GM21825 (cell line): ENCODE results near the gene CYP20A1.
A peak's percentile ranks its signal among the peaks of the same experiment; 100 is the strongest.
"Not testable (repeated sequence)": the region's sequence is repeated elsewhere in the genome, so short reads cannot be mapped to it uniquely, and the experiment has no call there.

Experiments used
- ATAC-seq: cut with Tn5 transposase; IDR thresholded peaks from one replicate; pipeline ENCODE4 v1.9.1; 2021; ENCODE audit warnings: mild to moderate bottlenecking, moderate library complexity; ENCODE audit not compliant: unreplicated experiment

The CYP20A1 gene

GRCh38 chr2:203279288-203279687 lies 40.5 kb downstream of the CYP20A1 start:
- no peak for ATAC-seq

- ATAC-seq = no peak
These were observed 41.7 kb downstream of the CYP20A1 start for GRCh38 chr2:203280428-203281064.

DNA sequence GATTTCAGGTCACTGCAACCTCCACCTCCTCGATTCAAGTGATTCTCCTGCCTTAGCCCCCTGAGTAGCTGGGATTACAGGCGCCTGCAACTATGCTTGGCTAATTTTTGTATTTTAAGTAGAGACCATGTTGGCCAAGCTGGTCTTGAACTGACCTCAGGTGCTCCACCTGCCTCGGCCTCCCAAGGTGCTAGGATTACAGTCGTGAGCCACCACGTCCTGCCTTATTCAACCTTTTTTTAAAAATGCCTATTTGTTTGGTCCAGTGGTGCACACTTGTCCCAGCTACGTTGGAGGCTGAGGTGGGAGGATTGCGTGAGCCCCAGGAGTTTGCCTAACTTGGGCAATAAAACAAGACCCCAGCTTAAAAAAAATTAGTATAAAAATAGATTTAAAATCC lies 43.3 kb downstream of the CYP20A1 start:
- ATAC-seq = no peak

GRCh38 chr2:203286532-203286931 lies 47.7 kb downstream of the CYP20A1 start:
- no peak for ATAC-seq

GRCh38 chr2:203301667-203302066 lies 62.8 kb downstream of the CYP20A1 start:
- no peak for ATAC-seq

DNA sequence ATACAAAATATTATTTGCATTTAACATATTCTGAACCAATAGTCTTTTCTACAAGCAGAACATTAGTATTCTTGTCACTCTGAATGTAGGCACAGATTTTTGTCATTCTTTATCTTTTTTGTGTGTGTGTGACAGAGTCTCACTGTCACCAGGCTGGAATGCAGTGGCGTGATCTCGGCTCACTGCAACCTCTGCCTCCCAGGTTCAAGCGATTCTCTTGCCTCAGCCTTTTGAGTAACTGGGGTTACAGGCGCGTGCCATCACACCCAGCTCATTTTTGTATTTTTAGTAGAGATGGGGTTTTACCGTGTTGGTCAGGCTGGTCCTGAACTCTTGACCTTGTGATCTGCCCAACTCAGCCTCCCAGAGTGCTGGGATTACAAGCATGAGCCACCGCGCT lies 63.8 kb downstream of the CYP20A1 start:
- not testable (repeated sequence) for ATAC-seq

GRCh38 chr2:203310688-203311436 lies 72.0 kb downstream of the CYP20A1 start:
- no peak for ATAC-seq

DNA sequence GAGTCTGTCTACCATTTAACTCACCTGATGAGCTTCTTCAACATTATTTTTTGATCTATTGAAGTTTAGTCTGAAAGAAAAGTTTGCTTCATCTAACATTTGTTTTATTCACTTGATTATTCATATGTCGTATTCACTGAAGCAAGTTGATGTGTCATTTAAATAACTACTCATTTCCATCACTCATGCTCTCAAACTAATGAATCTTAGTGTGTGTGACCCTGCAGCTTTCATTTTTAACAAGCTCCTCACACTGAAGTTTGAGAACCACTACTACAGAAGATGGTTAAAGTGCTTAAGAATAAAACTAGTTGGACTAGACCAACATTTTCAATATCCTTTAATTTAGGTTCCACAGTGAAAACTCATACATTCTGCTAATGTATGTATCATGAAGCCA lies 87.5 kb downstream of the CYP20A1 start:
- ATAC-seq = no peak

- ATAC-seq = peak; percentile 11
These were observed 88.7 kb downstream of the CYP20A1 start for GRCh38 chr2:203327582-203327900.

GRCh38 chr2:203327901-203328759 lies 89.3 kb downstream of the CYP20A1 start, which contains the start of gene ABI2:
ABI2 (plus strand) TSS chr2:203328394; CDS start chr2:203328515, 121 bp downstream.
- peak; percentile 71 for ATAC-seq

DNA sequence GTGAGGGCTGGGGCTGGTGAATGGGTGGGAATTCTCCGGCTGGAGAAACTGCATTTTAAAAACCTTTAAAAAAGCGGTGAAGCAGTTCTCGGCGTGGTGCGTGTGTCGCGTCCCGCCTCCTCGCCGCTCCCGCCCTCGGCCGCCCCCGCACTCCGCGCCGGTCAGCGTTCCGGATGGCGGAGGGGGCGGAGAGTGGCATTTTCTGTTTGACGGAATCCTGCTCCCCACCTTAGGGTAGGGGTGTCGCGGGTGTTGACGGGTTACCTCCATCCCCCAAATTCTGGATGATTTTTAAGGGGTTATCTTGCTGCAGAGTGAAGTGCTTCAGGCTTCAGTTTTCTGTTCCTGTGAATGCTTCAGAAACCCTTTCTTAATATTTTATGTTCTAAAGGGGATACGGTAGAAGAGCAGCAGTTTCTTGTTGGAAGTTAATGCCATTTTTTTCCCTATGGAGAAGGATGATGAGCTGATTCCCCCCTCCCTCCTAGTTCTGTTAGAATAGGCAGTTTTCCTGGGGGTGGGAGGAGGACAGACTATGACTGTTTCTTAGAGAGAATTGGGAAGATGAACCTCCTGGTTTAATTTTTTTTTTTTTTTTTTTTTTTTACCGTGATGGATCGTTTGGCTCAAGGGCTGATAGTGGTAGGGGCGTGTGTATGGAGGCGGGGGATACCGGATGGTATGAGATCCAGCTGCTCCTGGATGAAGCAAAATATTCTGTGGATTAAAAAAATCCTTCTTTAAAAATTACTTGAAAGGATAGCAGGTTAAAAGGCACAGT lies 90.1 kb downstream of the CYP20A1 start:
- ATAC-seq = peak; percentile 53

DNA sequence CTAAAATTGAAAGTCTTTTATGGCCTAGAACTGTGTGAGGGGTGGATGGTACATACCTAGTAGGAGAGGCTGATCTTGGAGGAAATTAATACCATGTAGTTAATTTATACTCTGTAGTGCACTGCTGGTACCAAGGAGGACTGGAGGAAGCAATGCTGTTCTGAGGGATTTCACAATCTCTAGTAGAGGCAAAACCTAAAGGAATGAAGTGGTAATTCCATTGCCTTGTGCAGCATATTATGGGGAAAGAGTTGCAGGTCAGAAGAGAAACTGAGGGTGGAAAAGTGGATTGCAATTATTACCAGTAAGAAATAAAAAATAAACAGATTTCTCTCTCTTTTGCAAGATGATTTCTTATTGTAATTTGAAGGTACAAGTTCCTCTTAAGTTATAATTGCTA lies 91.6 kb downstream of the CYP20A1 start:
- ATAC-seq = no peak

DNA sequence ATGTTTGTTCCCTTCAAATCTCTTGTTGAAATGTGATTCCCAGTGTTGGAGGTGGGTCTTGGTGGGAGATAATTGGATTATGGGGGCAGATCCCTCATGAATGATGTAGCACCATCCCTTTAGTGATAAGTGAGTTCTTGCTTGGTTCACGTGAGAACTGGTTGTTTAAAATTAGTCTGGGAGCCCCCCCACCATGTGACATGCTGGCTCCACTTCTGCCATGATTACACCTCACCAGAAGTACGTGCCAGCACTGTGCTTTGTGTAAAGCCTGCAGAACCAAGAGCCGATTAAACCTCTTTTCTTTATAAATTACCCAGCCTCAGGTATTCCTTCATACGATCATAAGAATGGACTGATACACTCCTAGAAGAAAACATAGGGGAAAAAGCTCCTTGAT lies 99.5 kb downstream of the CYP20A1 start:
- no peak for ATAC-seq

- ATAC-seq = no peak
These were observed 102.1 kb downstream of the CYP20A1 start for GRCh38 chr2:203340791-203341487.

DNA sequence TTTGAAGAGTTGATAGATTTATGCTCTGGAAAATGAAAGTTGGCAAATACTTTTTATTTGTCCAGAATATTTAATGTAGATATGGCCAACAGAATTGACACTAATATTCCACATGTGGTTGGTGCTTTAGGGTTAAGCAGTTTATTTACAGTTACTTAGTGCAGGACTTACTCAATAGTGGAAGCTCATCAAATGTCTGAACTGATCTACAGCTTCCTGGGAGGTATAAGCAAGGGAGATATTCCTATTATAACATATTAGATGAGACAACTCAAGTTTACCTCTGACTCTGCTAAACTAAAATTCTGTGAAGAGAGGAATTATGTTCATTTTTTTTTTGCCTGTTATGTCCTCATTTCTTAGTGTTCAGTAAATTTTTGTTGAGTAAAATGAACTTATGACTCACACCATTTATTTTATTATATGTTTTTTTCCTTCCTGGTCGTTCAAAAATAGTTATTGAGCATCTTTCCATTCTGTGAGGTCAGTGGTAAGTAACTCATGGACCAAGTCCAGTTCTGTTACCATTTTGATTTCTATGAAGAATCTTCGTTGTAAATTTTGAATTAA lies 103.0 kb downstream of the CYP20A1 start:
- no peak for ATAC-seq

DNA sequence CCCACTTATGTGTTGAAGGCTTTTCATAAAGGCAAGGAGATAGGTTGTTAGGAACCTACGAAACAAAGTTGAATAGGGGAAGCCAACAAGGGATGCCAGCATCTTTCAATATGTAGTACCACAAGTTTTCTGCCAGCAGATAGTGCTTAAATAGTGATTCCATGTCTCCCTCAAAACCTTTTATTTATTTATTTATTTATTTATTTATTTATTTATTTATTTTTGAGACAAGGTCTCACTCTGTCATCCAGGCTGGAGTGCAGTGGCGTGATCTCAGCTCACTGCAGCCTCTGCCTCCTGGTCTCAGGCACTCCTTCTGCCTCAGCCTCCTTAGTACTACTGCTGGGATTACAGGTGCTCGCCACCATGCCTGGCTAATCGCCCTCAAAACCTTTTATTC lies 103.6 kb downstream of the CYP20A1 start:
- not testable (repeated sequence) for ATAC-seq

GRCh38 chr2:203344667-203345066 lies 105.8 kb downstream of the CYP20A1 start:
- no peak for ATAC-seq

DNA sequence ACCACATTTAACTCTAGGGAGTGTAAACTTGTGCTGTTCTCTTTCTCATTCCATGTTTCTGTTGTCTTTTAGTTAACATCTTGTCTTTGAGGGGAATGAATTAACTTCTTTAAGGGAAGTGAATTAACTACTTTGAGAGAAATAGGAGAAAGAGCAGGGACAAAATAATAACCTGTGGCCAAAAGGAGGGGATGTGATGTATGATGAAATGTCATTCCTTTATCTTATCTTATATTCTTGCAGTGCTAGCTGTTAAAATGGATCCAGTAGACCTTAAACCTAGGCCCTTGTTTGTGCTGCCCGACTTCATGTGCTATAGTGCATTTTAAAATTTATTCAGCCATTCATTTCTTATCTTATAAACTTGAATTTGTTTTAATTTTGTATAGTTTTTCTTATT lies 107.8 kb downstream of the CYP20A1 start:
- no peak for ATAC-seq

GRCh38 chr2:203347375-203347774 lies 108.6 kb downstream of the CYP20A1 start:
- ATAC-seq = no peak
